ENCODE measurements around the gene TAB2. TPM values are rescaled to one million over a fixed set of nuclear protein-coding genes. Genes with fewer than 3 reads are reported as not detected.

The TAB2 gene
- total and polyA plus RNA-seq, 2 experiments from 2014 or later, result 19.8 to 59.2 TPM

DNA sequence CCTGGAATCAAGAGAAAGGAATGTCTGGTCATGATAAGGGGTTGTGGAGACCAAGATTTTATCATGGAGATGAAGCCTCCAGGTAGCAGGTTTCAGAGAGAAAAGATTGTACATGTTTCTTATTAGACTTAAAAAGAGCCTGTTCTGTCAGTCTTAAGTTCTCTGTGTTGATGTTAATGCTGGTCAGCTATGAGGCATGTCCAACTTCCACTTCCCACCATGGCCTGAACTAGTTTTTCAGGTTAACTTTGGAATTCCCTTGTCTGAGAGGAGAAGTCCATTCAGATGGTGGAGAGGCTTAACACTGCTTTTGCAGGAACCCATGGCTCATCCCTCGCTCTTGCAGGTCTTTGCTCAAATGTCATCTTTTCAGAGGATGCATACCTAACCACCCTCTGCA, 27.5 kb upstream of the TAB2 start:
- ATAC-seq (no peak), DNase-seq (ENCODE audit: low spot score) (no peak)
- Histone ChIP-seq H3K4me2 (no peak overlapping the region), H3K27ac (ENCODE audit: low read depth) (no peak overlapping the region), H3K4me1 (ENCODE audit: insufficient read depth) (no peaks in the 10 kb centered on the region), H3K27me3 (ENCODE audit: insufficient read depth) (no peaks in the 10 kb centered on the region), H4K20me1 (replicated peaks; ENCODE audit: insufficient read depth) (no peaks in the 10 kb centered on the region), H3K4me3 (no peak overlapping the region), H3K9me2 (ENCODE audit: insufficient read depth) (peaks cover 4% of the 10 kb centered on the region), H3K36me3 (ENCODE audit: insufficient read depth) (no peaks in the 10 kb centered on the region), H3K79me2 (replicated peaks; ENCODE audit: insufficient read depth) (no peaks in the 10 kb centered on the region), H2AFZ (no peak overlapping the region), H3F3A (replicated peaks; ENCODE audit: low read depth) (no peaks in the 10 kb centered on the region)
- Mint-ChIP-seq H3K27ac (no peak overlapping the region), H3K36me3 (ENCODE audit: low read depth) (no peaks in the 10 kb centered on the region), H3K4me3 (no peak overlapping the region), H3K9me3 (no peaks in the 10 kb centered on the region), H3K27me3 (ENCODE audit: insufficient read depth, low read depth, poor library complexity) (no peaks in the 10 kb centered on the region), H3K4me1 (no peaks in the 10 kb centered on the region)
- TF ChIP-seq EZH2 (IDR thresholded peaks at IDR 0.05; ENCODE audit: low read depth, unreplicated experiment), result no peak
- no peak for TF ChIP-seq ZNF331 (CRISPR knock-in tag; IDR thresholded peaks at IDR 0.05; ENCODE audit: low read depth)
- TF ChIP-seq JUNB (IDR thresholded peaks at IDR 0.05; ENCODE audit: unreplicated experiment), result no peak
- TF ChIP-seq, protein P1, sequence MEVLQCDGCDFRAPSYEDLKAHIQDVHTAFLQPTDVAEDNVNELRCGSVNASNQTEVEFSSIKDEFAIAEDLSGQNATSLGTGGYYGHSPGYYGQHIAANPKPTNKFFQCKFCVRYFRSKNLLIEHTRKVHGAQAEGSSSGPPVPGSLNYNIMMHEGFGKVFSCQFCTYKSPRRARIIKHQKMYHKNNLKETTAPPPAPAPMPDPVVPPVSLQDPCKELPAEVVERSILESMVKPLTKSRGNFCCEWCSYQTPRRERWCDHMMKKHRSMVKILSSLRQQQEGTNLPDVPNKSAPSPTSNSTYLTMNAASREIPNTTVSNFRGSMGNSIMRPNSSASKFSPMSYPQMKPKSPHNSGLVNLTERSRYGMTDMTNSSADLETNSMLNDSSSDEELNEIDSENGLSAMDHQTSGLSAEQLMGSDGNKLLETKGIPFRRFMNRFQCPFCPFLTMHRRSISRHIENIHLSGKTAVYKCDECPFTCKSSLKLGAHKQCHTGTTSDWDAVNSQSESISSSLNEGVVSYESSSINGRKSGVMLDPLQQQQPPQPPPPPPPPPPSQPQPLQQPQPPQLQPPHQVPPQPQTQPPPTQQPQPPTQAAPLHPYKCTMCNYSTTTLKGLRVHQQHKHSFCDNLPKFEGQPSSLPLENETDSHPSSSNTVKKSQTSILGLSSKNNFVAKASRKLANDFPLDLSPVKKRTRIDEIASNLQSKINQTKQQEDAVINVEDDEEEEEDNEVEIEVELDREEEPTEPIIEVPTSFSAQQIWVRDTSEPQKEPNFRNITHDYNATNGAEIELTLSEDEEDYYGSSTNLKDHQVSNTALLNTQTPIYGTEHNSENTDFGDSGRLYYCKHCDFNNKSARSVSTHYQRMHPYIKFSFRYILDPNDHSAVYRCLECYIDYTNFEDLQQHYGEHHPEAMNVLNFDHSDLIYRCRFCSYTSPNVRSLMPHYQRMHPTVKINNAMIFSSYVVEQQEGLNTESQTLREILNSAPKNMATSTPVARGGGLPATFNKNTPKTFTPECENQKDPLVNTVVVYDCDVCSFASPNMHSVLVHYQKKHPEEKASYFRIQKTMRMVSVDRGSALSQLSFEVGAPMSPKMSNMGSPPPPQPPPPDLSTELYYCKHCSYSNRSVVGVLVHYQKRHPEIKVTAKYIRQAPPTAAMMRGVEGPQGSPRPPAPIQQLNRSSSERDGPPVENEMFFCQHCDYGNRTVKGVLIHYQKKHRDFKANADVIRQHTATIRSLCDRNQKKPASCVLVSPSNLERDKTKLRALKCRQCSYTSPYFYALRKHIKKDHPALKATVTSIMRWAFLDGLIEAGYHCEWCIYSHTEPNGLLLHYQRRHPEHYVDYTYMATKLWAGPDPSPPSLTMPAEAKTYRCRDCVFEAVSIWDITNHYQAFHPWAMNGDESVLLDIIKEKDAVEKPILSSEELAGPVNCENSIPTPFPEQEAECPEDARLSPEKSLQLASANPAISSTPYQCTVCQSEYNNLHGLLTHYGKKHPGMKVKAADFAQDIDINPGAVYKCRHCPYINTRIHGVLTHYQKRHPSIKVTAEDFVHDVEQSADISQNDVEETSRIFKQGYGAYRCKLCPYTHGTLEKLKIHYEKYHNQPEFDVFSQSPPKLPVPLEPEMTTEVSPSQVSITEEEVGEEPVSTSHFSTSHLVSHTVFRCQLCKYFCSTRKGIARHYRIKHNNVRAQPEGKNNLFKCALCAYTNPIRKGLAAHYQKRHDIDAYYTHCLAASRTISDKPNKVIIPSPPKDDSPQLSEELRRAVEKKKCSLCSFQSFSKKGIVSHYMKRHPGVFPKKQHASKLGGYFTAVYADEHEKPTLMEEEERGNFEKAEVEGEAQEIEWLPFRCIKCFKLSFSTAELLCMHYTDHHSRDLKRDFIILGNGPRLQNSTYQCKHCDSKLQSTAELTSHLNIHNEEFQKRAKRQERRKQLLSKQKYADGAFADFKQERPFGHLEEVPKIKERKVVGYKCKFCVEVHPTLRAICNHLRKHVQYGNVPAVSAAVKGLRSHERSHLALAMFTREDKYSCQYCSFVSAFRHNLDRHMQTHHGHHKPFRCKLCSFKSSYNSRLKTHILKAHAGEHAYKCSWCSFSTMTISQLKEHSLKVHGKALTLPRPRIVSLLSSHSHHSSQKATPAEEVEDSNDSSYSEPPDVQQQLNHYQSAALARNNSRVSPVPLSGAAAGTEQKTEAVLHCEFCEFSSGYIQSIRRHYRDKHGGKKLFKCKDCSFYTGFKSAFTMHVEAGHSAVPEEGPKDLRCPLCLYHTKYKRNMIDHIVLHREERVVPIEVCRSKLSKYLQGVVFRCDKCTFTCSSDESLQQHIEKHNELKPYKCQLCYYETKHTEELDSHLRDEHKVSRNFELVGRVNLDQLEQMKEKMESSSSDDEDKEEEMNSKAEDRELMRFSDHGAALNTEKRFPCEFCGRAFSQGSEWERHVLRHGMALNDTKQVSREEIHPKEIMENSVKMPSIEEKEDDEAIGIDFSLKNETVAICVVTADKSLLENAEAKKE (CRISPR knock-in tag; IDR thresholded peaks at IDR 0.05), result no peak
- TF ChIP-seq, protein P2, sequence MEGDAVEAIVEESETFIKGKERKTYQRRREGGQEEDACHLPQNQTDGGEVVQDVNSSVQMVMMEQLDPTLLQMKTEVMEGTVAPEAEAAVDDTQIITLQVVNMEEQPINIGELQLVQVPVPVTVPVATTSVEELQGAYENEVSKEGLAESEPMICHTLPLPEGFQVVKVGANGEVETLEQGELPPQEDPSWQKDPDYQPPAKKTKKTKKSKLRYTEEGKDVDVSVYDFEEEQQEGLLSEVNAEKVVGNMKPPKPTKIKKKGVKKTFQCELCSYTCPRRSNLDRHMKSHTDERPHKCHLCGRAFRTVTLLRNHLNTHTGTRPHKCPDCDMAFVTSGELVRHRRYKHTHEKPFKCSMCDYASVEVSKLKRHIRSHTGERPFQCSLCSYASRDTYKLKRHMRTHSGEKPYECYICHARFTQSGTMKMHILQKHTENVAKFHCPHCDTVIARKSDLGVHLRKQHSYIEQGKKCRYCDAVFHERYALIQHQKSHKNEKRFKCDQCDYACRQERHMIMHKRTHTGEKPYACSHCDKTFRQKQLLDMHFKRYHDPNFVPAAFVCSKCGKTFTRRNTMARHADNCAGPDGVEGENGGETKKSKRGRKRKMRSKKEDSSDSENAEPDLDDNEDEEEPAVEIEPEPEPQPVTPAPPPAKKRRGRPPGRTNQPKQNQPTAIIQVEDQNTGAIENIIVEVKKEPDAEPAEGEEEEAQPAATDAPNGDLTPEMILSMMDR (conservative IDR thresholded peaks at IDR 0.05; ENCODE audit: low read depth in 2 of 2), result no peak
- TF ChIP-seq POLR2AphosphoS5 (IDR thresholded peaks at IDR 0.05; ENCODE audit: low read depth), result no peak
- TF ChIP-seq EZH2phosphoT487 (IDR thresholded peaks at IDR 0.05; ENCODE audit: unreplicated experiment), result no peak
- TF ChIP-seq, protein P3, sequence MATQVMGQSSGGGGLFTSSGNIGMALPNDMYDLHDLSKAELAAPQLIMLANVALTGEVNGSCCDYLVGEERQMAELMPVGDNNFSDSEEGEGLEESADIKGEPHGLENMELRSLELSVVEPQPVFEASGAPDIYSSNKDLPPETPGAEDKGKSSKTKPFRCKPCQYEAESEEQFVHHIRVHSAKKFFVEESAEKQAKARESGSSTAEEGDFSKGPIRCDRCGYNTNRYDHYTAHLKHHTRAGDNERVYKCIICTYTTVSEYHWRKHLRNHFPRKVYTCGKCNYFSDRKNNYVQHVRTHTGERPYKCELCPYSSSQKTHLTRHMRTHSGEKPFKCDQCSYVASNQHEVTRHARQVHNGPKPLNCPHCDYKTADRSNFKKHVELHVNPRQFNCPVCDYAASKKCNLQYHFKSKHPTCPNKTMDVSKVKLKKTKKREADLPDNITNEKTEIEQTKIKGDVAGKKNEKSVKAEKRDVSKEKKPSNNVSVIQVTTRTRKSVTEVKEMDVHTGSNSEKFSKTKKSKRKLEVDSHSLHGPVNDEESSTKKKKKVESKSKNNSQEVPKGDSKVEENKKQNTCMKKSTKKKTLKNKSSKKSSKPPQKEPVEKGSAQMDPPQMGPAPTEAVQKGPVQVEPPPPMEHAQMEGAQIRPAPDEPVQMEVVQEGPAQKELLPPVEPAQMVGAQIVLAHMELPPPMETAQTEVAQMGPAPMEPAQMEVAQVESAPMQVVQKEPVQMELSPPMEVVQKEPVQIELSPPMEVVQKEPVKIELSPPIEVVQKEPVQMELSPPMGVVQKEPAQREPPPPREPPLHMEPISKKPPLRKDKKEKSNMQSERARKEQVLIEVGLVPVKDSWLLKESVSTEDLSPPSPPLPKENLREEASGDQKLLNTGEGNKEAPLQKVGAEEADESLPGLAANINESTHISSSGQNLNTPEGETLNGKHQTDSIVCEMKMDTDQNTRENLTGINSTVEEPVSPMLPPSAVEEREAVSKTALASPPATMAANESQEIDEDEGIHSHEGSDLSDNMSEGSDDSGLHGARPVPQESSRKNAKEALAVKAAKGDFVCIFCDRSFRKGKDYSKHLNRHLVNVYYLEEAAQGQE (IDR thresholded peaks at IDR 0.05; ENCODE audit: unreplicated experiment), result no peak
